ENCODE data around the gene TRIM67. TPM values are rescaled to one million over a fixed set of nuclear protein-coding genes. Genes with fewer than 3 reads are reported as not detected.

The TRIM67 gene
- total RNA-seq, 1 donor from 2014 or later: not detected

- DNase-seq (ENCODE audit: low spot score): peak; percentile 85
- H3K9me3 ChIP-seq (ENCODE audit: low read depth): no peaks in the 10 kb centered on the region
- TF ChIP-seq, protein P1, sequence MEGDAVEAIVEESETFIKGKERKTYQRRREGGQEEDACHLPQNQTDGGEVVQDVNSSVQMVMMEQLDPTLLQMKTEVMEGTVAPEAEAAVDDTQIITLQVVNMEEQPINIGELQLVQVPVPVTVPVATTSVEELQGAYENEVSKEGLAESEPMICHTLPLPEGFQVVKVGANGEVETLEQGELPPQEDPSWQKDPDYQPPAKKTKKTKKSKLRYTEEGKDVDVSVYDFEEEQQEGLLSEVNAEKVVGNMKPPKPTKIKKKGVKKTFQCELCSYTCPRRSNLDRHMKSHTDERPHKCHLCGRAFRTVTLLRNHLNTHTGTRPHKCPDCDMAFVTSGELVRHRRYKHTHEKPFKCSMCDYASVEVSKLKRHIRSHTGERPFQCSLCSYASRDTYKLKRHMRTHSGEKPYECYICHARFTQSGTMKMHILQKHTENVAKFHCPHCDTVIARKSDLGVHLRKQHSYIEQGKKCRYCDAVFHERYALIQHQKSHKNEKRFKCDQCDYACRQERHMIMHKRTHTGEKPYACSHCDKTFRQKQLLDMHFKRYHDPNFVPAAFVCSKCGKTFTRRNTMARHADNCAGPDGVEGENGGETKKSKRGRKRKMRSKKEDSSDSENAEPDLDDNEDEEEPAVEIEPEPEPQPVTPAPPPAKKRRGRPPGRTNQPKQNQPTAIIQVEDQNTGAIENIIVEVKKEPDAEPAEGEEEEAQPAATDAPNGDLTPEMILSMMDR (IDR thresholded peaks at IDR 0.05): no peak
- TF ChIP-seq EZH2 (IDR thresholded peaks at IDR 0.05) (no peak), EZH2phosphoT487 (IDR thresholded peaks at IDR 0.05) (peak; percentile 53)
- Mint-ChIP-seq H3K9me3 (no peaks in the 10 kb centered on the region), H3K4me3 (no peak overlapping the region), H3K36me3 (no peaks in the 10 kb centered on the region), H3K27ac (peak overlapping the region; percentile 64), H3K4me1 (peaks cover 18% of the 10 kb centered on the region), H3K27me3 (ENCODE audit: insufficient read depth, low read depth) (peaks cover 3% of the 10 kb centered on the region)
- H2AFZ ChIP-seq (replicated peaks): no peak overlapping the region
- peak overlapping the region; percentile 91 for H3K27ac ChIP-seq
- H3F3A ChIP-seq (ENCODE audit: low read depth): peaks cover 27% of the 10 kb centered on the region
- H3K4me2 ChIP-seq: peak overlapping the region; percentile 63
- H3K9ac ChIP-seq: no peak overlapping the region
- H3K4me3 ChIP-seq: no peak overlapping the region
- no peaks in the 10 kb centered on the region for H4K20me1 ChIP-seq (ENCODE audit: low read depth)
- H3K79me2 ChIP-seq (ENCODE audit: low read depth): no peaks in the 10 kb centered on the region
- peaks cover 2% of the 10 kb centered on the region for H3K27me3 ChIP-seq
- H3K36me3 ChIP-seq: no peaks in the 10 kb centered on the region
- peaks cover 33% of the 10 kb centered on the region for H3K4me1 ChIP-seq
Measured at GRCh38 chr1:231183639-231184590, 22.1 kb downstream of the TRIM67 start.

GRCh38 chr1:231184891-231185290 lies 23.0 kb downstream of the TRIM67 start:
- peaks cover 27% of the 10 kb centered on the region for H3F3A ChIP-seq (ENCODE audit: low read depth)
- H3K4me2 ChIP-seq: peak overlapping the region; percentile 63
- no peaks in the 10 kb centered on the region for H4K20me1 ChIP-seq (ENCODE audit: low read depth)
- peaks cover 33% of the 10 kb centered on the region for H3K4me1 ChIP-seq
- peak overlapping the region; percentile 9 for H2AFZ ChIP-seq (replicated peaks)
- H3K9ac ChIP-seq: no peak overlapping the region
- H3K36me3 ChIP-seq: no peaks in the 10 kb centered on the region
- H3K27me3 Mint-ChIP-seq (ENCODE audit: insufficient read depth, low read depth): peaks cover 3% of the 10 kb centered on the region
- H3K4me1 Mint-ChIP-seq: peaks cover 18% of the 10 kb centered on the region
- H3K4me3 ChIP-seq: no peak overlapping the region
- H3K27ac ChIP-seq: no peak overlapping the region
- no peak for DNase-seq (ENCODE audit: low spot score)
- H3K27ac Mint-ChIP-seq: no peak overlapping the region
- peaks cover 8% of the 10 kb centered on the region for H3K9me3 Mint-ChIP-seq
- peaks cover 2% of the 10 kb centered on the region for H3K27me3 ChIP-seq
- TF ChIP-seq EZH2 (IDR thresholded peaks at IDR 0.05): no peak
- no peak for TF ChIP-seq EZH2phosphoT487 (IDR thresholded peaks at IDR 0.05)
- TF ChIP-seq, protein P1 (IDR thresholded peaks at IDR 0.05): no peak
- no peak overlapping the region for H3K4me3 Mint-ChIP-seq
- H3K36me3 Mint-ChIP-seq: no peaks in the 10 kb centered on the region
- no peaks in the 10 kb centered on the region for H3K79me2 ChIP-seq (ENCODE audit: low read depth)
- H3K9me3 ChIP-seq (ENCODE audit: low read depth): no peaks in the 10 kb centered on the region

- Mint-ChIP-seq H3K27me3 (ENCODE audit: insufficient read depth, low read depth) (peaks cover 3% of the 10 kb centered on the region), H3K36me3 (no peaks in the 10 kb centered on the region), H3K9me3 (peaks cover 10% of the 10 kb centered on the region), H3K4me1 (peaks cover 18% of the 10 kb centered on the region), H3K27ac (no peak overlapping the region), H3K4me3 (no peak overlapping the region)
- TF ChIP-seq EZH2 (IDR thresholded peaks at IDR 0.05) (no peak), EZH2phosphoT487 (IDR thresholded peaks at IDR 0.05) (no peak)
- TF ChIP-seq, protein P1 (IDR thresholded peaks at IDR 0.05): no peak
- DNase-seq (ENCODE audit: low spot score): no peak
- no peaks in the 10 kb centered on the region for H3K36me3 ChIP-seq
- H3K27me3 ChIP-seq: peaks cover 2% of the 10 kb centered on the region
- peaks cover 27% of the 10 kb centered on the region for H3F3A ChIP-seq (ENCODE audit: low read depth)
- H2AFZ ChIP-seq (replicated peaks): peak overlapping the region; percentile 9
- H3K9me3 ChIP-seq (ENCODE audit: low read depth): no peaks in the 10 kb centered on the region
- H3K4me3 ChIP-seq: no peak overlapping the region
- H3K4me1 ChIP-seq: peaks cover 33% of the 10 kb centered on the region
- H3K27ac ChIP-seq: no peak overlapping the region
- no peaks in the 10 kb centered on the region for H3K79me2 ChIP-seq (ENCODE audit: low read depth)
- no peak overlapping the region for H3K4me2 ChIP-seq
- H3K9ac ChIP-seq: no peak overlapping the region
- H4K20me1 ChIP-seq (ENCODE audit: low read depth): no peaks in the 10 kb centered on the region
Measured at GRCh38 chr1:231185391-231185790, 23.5 kb downstream of the TRIM67 start.
